ENCODE data around the gene GRK5.

GRCh38 chr10:119341459-119342301 is 134.3 kb downstream of the GRK5 start:
- no peak for TF ChIP-seq EZH2 (IDR thresholded peaks at IDR 0.05; ENCODE audit: insufficient read depth, poor library complexity, severe bottlenecking)
- TF ChIP-seq EZH2phosphoT487 (IDR thresholded peaks at IDR 0.05; ENCODE audit: insufficient read depth, low read depth): no peak
